ENCODE data around the gene GIPR.

Gene GIPR

DNA sequence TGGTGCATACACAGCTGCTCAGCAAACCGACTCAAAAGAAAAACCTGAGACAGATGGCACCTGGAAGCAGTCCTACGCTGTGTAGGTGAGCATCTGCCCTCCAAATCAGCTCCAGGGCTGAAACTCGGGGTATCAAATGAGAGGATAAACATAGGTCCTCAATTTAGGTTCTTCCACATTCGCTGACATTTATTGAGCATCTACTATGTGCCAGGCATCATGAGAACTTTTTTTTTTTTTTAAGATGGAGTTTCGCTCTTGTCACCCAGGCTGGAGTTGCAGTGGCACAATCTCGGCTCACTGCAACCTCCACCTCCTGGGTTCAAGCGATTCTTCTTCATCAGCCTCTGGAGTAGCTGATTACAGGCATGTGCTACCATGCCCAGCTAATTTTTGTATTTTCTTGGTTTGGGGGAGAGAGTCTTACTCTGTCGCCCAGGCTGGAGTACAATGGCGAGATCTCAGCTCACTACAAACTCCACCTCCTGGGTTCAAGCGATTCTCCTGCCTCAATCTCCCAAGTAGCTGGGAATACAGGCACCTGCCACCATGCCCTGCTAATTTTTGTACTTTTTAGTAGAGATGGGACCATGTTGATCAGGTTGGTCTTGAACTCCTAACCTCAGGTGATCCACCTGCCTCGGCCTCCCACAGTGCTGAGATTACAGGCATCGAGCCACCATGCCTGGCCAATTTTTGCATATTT, 37.8 kb downstream of the GIPR start:
- TF ChIP-seq, protein P1, sequence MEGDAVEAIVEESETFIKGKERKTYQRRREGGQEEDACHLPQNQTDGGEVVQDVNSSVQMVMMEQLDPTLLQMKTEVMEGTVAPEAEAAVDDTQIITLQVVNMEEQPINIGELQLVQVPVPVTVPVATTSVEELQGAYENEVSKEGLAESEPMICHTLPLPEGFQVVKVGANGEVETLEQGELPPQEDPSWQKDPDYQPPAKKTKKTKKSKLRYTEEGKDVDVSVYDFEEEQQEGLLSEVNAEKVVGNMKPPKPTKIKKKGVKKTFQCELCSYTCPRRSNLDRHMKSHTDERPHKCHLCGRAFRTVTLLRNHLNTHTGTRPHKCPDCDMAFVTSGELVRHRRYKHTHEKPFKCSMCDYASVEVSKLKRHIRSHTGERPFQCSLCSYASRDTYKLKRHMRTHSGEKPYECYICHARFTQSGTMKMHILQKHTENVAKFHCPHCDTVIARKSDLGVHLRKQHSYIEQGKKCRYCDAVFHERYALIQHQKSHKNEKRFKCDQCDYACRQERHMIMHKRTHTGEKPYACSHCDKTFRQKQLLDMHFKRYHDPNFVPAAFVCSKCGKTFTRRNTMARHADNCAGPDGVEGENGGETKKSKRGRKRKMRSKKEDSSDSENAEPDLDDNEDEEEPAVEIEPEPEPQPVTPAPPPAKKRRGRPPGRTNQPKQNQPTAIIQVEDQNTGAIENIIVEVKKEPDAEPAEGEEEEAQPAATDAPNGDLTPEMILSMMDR (IDR thresholded peaks at IDR 0.05; ENCODE audit: borderline replicate concordance, control extremely low read depth, extremely low read depth, insufficient read depth, missing control alignments), result no peak
- in situ Hi-C loops (cut with MboI; ENCODE audit: low sequenced_read_pairs, unreplicated experiment), result no loop called here
- DNase-seq (ENCODE audit: low spot score), result no peak

DNA sequence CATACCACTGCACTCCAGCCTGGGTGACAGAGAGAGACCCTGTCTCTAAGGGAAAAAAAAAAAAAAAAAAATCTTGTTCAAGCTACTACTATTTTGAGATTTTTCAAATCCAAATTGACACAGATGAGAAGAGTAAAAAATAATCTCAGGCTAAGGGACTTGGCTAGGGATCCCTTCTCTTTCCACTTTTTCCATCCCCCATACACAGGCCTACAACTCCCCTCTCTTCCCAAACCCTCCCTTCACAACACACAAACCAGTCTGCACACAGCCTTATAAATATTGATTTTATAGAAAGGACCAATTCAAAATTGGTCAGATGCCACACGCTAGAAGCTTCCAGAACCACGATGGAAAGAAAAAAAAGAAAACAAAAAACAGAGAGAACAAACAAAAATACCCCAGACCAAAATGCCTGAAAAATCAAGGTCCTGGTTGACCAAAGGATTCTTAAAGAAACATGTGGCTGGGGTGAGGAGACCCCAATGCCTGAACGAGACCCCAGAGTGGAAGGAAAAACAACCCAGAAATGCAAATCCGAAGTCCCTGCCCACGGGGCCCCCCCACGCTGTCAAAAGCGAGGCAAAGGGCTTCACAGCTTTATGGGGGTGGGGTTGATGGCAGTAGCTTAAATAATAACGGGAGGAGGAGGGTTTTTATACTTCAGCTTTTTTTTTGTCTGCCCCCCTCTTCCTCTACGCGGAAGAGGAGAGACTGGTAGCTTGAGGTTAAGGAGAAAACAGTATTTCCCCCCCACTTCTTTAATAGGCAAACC, 42.5 kb downstream of the GIPR start:
- DNase-seq (ENCODE audit: low spot score), result no peak
- TF ChIP-seq, protein P1 (IDR thresholded peaks at IDR 0.05; ENCODE audit: borderline replicate concordance, control extremely low read depth, extremely low read depth, insufficient read depth, missing control alignments), result no peak
- in situ Hi-C loops (cut with MboI; ENCODE audit: low sequenced_read_pairs, unreplicated experiment), result no loop called here

GRCh38 chr19:45711851-45712698, 44.1 kb downstream of the GIPR start:
- no peak for DNase-seq (ENCODE audit: low spot score)
- in situ Hi-C loops (cut with MboI; ENCODE audit: low sequenced_read_pairs, unreplicated experiment), result no loop called here
- TF ChIP-seq, protein P1 (IDR thresholded peaks at IDR 0.05; ENCODE audit: borderline replicate concordance, control extremely low read depth, extremely low read depth, insufficient read depth, missing control alignments), result no peak

DNA sequence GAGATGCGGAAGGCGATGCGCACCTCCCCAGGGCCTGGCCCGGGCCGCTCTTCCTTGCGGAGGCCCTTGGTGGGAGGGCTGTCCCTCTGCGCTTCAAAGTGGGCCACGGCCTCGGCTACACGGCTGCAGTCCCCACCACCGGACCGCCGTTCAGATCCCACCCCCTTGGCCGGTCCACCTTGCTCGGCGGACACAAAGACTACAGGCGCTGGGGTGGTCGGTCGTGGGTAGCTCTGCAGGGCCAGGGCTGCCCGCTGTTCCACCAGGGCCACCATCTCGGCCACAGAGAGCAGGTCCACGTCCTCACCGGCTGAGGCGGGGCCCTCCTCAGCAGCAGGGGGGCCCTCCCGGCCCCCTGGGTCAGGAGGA, 44.7 kb downstream of the GIPR start:
- DNase-seq (ENCODE audit: low spot score), result no peak
- in situ Hi-C loops (cut with MboI; ENCODE audit: low sequenced_read_pairs, unreplicated experiment), result no loop called here
- TF ChIP-seq, protein P1 (IDR thresholded peaks at IDR 0.05; ENCODE audit: borderline replicate concordance, control extremely low read depth, extremely low read depth, insufficient read depth, missing control alignments), result no peak

DNA sequence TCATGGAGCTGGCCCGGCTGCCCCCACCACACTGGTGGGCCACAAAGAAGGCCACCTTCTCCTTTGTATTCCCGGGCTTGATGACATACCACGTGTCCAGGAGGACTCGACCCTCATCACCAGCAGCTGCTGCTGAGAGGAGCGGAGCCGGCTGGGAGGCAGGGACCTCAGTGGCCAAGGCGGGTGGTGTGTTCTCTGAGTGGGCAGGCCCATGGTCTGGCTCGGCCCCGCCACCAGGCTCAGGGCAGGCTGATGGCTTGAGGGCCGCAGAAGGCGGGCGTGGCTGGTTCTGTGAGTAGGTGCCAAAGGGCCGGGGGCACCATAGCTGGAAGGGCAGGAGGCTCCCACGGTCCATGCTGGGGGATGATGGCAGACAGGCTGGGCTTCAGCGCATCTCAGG, 45.1 kb downstream of the GIPR start:
- no peak for DNase-seq (ENCODE audit: low spot score)
- TF ChIP-seq, protein P1 (IDR thresholded peaks at IDR 0.05; ENCODE audit: borderline replicate concordance, control extremely low read depth, extremely low read depth, insufficient read depth, missing control alignments), result no peak
- in situ Hi-C loops (cut with MboI; ENCODE audit: low sequenced_read_pairs, unreplicated experiment), result no loop called here

DNA sequence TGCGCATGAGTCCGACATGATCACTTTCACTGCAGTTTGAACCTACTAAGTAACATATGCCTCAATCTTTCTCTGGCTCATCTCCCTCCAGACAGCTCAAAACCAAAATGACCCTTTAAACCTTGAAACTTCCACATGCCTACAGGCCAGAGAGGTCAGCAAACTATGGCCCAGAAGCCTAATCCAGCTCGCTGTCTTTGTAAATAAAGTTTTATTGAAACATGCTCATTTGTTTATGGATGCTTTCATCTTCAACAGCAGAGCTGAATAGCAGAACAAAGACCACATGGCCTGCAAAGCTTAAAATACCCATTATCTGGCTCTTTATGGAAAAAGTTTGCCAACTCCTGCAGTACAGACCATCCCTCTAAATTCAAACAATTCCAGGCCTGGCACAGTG, 47.1 kb downstream of the GIPR start:
- DNase-seq (ENCODE audit: low spot score), result no peak
- in situ Hi-C loops (cut with MboI; ENCODE audit: low sequenced_read_pairs, unreplicated experiment), result no loop called here
- TF ChIP-seq, protein P1 (IDR thresholded peaks at IDR 0.05; ENCODE audit: borderline replicate concordance, control extremely low read depth, extremely low read depth, insufficient read depth, missing control alignments), result no peak

Data from GM13976 (cell line).